ENCODE results near the gene STARD8.

DNA sequence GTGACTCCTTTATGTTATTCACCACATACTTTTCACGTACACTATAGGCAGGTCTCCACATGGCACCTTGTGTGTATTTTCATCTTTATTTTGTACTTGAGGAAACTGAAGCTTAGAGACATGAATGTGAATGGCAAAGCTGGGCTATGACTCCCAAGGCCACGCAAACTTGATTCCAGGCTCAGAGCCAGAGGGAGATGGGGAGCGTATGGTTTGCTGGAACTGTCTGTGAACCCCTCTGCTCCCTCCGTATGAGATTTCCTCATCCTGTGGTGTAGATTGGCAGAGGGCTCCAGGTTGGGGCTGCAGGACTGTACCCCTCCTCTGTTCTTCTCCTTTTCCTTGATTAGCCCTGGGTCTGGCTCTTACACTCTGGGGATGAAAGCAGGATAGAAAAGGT is 16.1 kb upstream of the STARD8 start:
- TF ChIP-seq POLR2A (IDR thresholded peaks at IDR 0.05) (no peak), POLR2AphosphoS5 (IDR thresholded peaks at IDR 0.05; ENCODE audit: insufficient read depth in 1 of 2, low read depth in 1 of 2) (no peak)
- TF ChIP-seq, protein P1, sequence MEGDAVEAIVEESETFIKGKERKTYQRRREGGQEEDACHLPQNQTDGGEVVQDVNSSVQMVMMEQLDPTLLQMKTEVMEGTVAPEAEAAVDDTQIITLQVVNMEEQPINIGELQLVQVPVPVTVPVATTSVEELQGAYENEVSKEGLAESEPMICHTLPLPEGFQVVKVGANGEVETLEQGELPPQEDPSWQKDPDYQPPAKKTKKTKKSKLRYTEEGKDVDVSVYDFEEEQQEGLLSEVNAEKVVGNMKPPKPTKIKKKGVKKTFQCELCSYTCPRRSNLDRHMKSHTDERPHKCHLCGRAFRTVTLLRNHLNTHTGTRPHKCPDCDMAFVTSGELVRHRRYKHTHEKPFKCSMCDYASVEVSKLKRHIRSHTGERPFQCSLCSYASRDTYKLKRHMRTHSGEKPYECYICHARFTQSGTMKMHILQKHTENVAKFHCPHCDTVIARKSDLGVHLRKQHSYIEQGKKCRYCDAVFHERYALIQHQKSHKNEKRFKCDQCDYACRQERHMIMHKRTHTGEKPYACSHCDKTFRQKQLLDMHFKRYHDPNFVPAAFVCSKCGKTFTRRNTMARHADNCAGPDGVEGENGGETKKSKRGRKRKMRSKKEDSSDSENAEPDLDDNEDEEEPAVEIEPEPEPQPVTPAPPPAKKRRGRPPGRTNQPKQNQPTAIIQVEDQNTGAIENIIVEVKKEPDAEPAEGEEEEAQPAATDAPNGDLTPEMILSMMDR (IDR thresholded peaks at IDR 0.05): no peak

Data from vagina (tissue), 2 donors.